GM19397 (cell line): Measurements from ENCODE around the gene STAC.
"Not testable (repeated sequence)": the region's sequence is repeated elsewhere in the genome, so short reads cannot be mapped to it uniquely, and the experiment has no call there.

ENCODE experiments used
- ATAC-seq: cut with Tn5 transposase; IDR thresholded peaks from one replicate; pipeline ENCODE4 v1.9.1; 2021; ENCODE audit warnings: mild to moderate bottlenecking, moderate library complexity; ENCODE audit not compliant: unreplicated experiment

The STAC gene

GRCh38 chr3:36562945-36563344 is 182.6 kb downstream of the STAC start:
- no peak for ATAC-seq

DNA sequence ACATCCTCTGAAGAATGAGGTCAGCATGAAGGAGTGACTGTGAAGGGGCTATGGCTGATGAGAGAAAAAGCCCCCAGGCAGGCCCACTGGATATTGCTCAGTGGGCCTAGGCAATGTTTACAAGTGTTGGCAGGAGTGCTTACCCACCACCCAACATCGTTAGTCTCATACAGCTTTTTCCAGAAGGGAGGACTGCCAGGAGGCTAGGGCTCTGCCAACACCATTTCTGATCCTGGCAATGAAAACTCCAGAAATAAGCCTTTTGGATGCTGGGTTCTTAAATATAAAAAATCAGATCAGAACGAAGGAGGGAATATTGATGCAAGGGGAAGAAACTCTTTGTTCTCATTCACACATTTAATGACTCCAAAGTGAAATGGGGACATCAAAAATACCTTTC is 194.9 kb downstream of the STAC start:
- ATAC-seq = no peak

- not testable (repeated sequence) for ATAC-seq
Observed at GRCh38 chr3:36578418-36578817, 198.1 kb downstream of the STAC start.

DNA sequence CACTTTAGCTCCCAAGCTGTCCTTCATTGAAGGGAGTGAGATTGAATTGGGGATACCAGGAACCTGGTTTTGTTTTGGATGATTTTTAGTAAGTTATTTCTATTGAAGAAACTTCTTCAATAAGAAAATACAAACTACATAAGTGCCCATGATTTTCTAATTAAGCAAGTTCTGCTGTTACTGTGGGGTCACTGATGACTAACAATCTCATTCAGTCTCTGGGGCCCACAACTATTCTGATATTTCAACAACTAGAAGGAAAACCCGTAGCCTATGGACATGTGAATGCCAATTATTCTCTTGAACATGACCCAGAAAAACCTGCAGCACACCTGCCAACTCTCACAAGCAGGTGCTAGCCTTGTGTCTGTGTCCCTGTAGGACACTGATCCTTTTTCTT is 199.4 kb downstream of the STAC start:
- ATAC-seq = no peak

- ATAC-seq = no peak
Observed at GRCh38 chr3:36580716-36581115, 200.4 kb downstream of the STAC start.

GRCh38 chr3:36591959-36592358 is 211.7 kb downstream of the STAC start:
- no peak for ATAC-seq

- ATAC-seq = no peak
Observed at GRCh38 chr3:36595511-36595910, 215.2 kb downstream of the STAC start.

- ATAC-seq = no peak
Observed at GRCh38 chr3:36596419-36596818, 216.1 kb downstream of the STAC start.

- ATAC-seq = no peak
Observed at GRCh38 chr3:36597422-36597821, 217.1 kb downstream of the STAC start.
